ENCODE measurements around the gene HCFC1R1.

Gene HCFC1R1

DNA sequence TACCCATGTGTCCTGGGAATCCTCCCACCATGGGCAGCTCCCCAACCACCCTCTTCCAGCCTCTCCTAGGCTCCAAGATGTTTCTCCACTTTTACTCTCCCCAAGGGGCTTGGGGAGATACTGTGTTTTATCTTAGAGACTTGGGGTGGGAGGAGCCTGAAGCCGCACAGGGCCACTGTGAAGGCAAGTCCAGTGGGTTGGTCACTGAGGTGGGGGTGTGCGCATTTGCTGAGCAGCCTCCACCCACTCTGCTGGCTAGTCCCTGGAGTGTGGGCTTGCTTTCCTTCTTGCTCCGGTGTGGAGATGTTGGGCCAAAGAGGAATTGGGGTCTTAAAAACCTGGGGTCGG is 15.1 kb downstream of the HCFC1R1 start:
- peak overlapping the region; percentile 37 for H3K4me3 Mint-ChIP-seq
- no peak overlapping the region for H3K27ac Mint-ChIP-seq
- peaks cover 23% of the 10 kb centered on the region for H3K4me1 Mint-ChIP-seq (ENCODE audit: low read depth)
- no peaks in the 10 kb centered on the region for H3K9me3 Mint-ChIP-seq
- H3K27me3 Mint-ChIP-seq (ENCODE audit: low read depth): peaks cover 15% of the 10 kb centered on the region
- H3K36me3 Mint-ChIP-seq (ENCODE audit: low read depth): no peaks in the 10 kb centered on the region

DNA sequence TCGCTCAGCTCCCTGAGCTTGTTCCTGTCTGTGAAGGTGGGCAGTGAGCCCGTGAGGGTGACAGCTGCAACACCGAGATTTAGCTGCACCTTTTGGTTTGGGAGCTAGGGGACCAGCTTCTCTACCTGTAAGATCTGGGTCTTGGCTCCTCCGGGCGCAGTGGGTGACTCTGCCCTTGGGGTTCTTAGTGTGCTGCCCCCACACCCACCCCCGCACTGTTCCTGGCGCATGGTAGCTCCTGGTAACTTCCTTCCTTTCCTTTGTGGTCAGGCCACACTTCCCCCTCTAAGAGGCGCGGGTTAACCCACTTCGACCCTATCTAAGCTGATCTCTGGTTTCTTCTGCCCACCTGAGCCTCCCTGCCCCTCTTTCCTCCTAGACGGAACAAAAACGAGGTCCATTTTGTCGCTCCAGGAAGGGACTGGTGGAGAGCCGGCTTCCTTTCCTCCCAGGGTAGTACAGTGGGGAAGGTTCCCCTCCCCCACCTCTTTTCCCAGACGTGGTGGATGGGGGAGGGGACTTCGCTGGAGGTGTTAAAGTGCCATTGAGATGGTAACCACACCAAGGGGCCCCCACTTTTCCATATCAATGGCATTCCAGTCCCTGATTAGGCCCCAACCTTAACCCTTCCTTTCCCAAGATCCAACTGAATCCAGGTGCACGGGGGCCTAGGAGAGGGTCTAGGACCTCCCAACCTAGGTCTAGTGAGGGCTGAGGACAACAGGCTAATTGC is 15.6 kb downstream of the HCFC1R1 start:
- Mint-ChIP-seq H3K4me1 (ENCODE audit: low read depth) (peaks cover 23% of the 10 kb centered on the region), H3K36me3 (ENCODE audit: low read depth) (no peaks in the 10 kb centered on the region), H3K27ac (peak overlapping the region; percentile 36), H3K9me3 (no peaks in the 10 kb centered on the region), H3K4me3 (peak overlapping the region; percentile 37), H3K27me3 (ENCODE audit: low read depth) (peaks cover 15% of the 10 kb centered on the region)

DNA sequence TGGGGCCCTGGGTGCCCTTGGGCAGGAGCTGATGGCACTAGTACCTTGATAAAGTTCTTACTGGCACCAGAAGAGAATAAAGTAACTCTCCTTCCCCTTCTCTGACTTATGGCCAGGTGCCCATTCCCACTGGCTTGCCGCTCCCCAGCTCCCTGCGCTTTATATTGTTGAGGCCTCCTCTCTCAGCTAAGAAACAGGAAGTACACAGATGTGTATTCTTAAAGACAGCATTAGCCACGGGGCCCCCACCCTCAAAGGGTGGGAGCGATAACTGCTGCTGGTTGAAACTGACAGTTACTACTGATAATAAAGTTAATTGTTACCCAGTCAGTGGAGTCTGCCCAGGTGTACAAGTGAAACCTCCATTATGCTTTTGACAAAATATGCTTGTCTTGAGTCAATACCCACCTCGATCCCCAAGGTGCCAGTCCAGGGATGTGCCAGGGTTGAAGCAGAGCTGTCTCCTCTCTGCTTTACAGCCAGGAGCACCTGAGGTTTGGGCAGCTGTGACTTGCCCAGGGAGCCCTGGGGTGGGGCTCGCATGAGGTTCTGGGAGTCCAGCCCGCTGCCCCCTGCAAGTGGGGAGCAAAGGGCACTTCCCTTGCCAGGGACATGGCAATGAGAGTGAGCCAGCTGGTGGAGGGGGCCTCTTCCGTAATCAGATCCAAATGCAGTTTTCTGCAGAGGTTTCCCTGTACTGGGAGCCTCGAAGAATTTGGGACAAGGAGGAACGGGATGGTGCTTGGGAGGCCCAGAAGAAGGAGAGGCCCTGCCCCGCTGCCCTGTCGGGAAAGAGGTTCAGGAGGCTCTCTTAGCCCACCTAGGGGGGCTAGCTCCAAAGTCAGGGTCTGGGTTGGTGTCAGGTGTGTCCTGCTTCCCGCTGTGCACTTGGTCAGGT is 16.4 kb downstream of the HCFC1R1 start:
- Mint-ChIP-seq H3K4me1 (ENCODE audit: low read depth) (peaks cover 24% of the 10 kb centered on the region), H3K36me3 (ENCODE audit: low read depth) (no peaks in the 10 kb centered on the region), H3K27ac (no peak overlapping the region), H3K4me3 (peak overlapping the region; percentile 2), H3K27me3 (ENCODE audit: low read depth) (peaks cover 15% of the 10 kb centered on the region), H3K9me3 (no peaks in the 10 kb centered on the region)

DNA sequence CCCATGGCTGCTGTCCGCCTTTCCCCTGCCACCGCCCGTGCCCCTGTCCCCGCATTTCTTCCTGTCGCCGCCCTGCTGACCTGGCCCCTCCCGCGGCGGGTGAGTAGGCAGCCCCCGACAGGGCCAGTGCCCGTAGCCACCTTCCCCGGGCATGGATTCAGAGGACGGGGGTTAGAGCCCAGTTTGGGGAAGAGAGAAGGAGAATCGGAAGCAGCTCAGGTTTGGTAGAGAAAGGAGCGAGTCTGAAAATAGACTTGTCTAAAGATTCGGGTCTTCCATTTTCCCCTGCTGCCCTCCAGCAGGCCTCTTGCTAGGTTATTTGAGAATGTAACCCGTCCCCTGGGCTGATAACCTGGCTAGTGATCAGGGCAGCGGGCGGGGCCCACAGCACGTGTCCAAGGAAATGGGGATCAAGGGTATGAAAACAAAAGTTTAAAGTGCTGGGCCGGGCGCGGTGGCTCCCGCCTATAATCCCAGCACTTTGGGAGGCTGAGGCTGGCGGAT is 18.9 kb downstream of the HCFC1R1 start:
- Mint-ChIP-seq H3K4me3 (peak overlapping the region; percentile 73), H3K27ac (no peak overlapping the region), H3K4me1 (ENCODE audit: low read depth) (peaks cover 24% of the 10 kb centered on the region)

DNA sequence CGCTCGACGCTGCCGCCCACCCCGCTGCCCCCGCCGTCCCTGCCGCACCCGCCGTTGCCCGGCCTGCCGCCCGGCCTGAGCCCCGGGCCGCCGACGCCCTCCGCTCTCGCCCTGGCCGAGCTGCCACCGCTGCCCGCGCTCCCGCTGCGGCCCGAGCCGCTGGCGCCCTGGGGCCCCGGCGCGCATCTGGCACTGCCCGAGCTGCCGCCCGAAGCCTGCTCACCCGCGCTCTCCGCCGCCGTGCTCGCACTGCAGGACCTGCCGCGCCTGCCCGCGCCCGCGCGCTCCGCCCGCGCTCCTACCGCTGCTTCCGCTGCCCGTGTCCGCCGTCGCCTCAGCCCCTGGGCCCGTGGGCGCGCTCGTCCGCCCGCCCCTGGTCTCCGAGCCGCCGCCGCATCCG is 19.4 kb downstream of the HCFC1R1 start:
- Mint-ChIP-seq H3K36me3 (ENCODE audit: low read depth) (no peaks in the 10 kb centered on the region), H3K27me3 (ENCODE audit: low read depth) (peaks cover 11% of the 10 kb centered on the region), H3K9me3 (no peaks in the 10 kb centered on the region), H3K4me3 (no peak overlapping the region), H3K27ac (no peak overlapping the region), H3K4me1 (ENCODE audit: low read depth) (peaks cover 24% of the 10 kb centered on the region)

More for the DNA sequence above, 18.9 kb downstream of the HCFC1R1 start:
- Mint-ChIP-seq H3K36me3 (ENCODE audit: low read depth) (no peaks in the 10 kb centered on the region), H3K9me3 (no peaks in the 10 kb centered on the region), H3K27me3 (ENCODE audit: low read depth) (peaks cover 11% of the 10 kb centered on the region)

DNA sequence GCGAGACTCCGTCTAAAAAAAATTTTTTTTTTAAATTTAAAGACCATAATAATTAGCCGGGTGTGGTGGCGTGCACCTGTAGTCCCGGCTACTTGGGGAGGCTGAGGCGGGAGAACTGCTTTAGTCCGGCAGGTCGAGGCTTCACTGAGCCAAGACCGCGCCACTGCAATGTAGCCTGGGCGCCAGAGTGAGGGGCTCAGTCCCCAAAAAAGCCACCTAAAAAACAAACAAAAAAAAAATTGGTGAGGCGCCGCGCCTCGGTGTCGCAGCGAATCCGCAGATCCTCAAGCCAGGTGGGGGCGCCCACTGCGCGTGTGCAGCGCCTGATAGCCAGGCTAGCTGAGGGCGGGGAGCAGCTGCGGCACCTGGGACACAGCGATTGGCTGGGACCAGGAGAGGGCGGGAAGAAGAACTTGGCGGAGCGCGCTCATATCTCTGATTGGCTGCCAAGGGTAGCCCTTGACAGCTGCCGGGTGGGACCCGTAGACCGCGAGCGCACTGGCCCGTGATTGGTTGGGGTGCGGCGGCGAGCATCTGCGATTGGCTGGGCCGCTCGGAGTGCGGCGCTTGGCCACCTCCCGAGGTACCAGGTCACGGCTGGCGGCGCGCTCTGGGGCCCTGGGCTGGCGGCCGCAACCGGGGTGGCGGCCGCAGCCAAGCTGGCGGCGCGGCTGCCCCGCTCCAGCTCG is 20.0 kb downstream of the HCFC1R1 start:
- Mint-ChIP-seq H3K4me1 (ENCODE audit: low read depth) (peaks cover 23% of the 10 kb centered on the region), H3K36me3 (ENCODE audit: low read depth) (no peaks in the 10 kb centered on the region), H3K9me3 (no peaks in the 10 kb centered on the region), H3K27ac (peak overlapping the region; percentile 57), H3K27me3 (ENCODE audit: low read depth) (peaks cover 14% of the 10 kb centered on the region), H3K4me3 (peak overlapping the region; percentile 72)

DNA sequence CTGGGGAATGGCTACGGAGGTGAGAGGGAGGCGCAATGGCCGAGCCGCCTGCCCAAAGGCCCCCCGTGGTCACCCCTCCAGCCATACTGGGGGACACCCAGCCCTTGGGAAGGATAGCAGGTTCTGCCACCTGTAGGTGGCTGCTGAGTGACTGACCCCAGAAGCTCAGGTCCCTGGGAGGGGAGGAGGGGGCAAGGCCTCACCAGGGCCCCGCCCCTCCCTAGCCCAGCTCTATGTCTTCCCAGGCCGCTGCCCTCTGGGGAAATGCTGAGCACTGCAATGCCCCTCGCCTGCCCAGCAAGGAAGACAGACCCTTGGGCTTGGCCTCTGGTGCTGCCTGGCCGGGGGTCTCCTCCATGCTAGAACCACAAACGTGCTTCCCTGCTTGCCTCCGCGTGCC is 22.4 kb downstream of the HCFC1R1 start:
- Mint-ChIP-seq H3K4me1 (ENCODE audit: low read depth) (peaks cover 4% of the 10 kb centered on the region), H3K4me3 (no peak overlapping the region), H3K27ac (no peak overlapping the region), H3K27me3 (ENCODE audit: low read depth) (peaks cover 7% of the 10 kb centered on the region), H3K36me3 (ENCODE audit: low read depth) (no peaks in the 10 kb centered on the region), H3K9me3 (no peaks in the 10 kb centered on the region)

DNA sequence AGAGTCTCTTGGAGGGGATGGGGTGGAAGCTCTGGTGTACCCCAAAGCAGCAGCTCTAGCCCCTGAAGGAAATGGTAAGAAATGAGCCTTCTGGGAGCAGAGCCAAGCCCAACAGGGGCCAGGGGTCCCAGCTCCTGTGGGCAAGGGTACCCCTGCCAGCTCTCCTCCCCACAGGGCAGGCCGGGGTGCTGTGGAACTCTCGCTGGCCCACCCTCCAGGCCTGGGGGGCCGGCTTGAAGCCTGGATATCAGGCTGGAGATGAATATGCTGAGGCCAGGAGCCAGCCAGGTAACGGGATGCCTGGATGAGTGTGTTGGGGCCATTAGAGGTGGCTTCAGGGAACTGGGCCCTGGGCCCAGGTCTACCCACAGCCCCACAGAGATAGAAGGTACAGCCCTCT is 23.2 kb downstream of the HCFC1R1 start:
- Mint-ChIP-seq H3K4me3 (no peak overlapping the region), H3K36me3 (ENCODE audit: low read depth) (no peaks in the 10 kb centered on the region), H3K27me3 (ENCODE audit: low read depth) (peaks cover 7% of the 10 kb centered on the region), H3K27ac (no peak overlapping the region), H3K4me1 (ENCODE audit: low read depth) (peaks cover 4% of the 10 kb centered on the region), H3K9me3 (no peaks in the 10 kb centered on the region)

DNA sequence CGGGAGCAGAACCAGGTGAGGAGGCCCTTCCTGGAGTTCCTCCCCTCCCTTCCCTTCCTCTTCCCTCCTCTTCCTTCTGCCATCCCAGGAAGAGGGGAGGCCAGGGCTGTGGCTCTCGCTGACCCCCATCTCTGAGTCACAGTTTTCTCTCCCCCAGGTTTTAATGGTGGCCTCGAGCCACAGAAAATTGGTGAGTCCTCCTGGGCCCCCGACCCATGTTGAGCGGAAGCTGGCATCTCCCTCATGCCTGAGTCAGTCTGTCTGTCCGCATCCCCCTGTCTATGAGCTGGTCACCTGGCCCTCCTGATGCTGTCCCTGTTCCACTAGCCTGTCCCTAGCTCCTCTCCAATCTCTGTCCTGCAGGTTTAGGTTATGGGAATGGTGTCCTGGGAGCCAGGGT is 23.8 kb downstream of the HCFC1R1 start:
- H3K9me3 Mint-ChIP-seq: no peaks in the 10 kb centered on the region
- peaks cover 4% of the 10 kb centered on the region for H3K4me1 Mint-ChIP-seq (ENCODE audit: low read depth)
- no peak overlapping the region for H3K4me3 Mint-ChIP-seq
- no peak overlapping the region for H3K27ac Mint-ChIP-seq
- no peaks in the 10 kb centered on the region for H3K36me3 Mint-ChIP-seq (ENCODE audit: low read depth)
- peaks cover 6% of the 10 kb centered on the region for H3K27me3 Mint-ChIP-seq (ENCODE audit: low read depth)

DNA sequence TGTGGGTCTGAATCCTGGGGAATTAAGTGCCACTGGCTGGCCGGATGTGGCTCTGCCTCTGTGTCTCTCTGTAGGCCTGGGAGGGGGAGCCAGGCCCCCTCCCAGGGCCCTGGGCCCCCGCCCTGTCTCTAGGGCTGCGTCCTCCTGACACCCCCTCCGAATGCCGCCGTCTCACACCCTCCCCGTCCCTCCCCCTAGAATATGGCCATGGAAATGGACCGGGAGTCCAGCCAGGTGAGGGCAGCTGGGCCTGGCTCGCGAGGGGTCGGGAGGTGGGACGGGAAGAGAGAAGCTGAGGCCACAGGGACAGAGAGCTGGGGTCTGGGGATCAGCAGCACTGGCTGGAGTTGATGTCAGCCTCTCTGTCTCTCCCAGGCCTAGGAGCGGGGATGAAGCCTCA is 27.4 kb downstream of the HCFC1R1 start:
- no peak overlapping the region for H3K27ac Mint-ChIP-seq

DNA sequence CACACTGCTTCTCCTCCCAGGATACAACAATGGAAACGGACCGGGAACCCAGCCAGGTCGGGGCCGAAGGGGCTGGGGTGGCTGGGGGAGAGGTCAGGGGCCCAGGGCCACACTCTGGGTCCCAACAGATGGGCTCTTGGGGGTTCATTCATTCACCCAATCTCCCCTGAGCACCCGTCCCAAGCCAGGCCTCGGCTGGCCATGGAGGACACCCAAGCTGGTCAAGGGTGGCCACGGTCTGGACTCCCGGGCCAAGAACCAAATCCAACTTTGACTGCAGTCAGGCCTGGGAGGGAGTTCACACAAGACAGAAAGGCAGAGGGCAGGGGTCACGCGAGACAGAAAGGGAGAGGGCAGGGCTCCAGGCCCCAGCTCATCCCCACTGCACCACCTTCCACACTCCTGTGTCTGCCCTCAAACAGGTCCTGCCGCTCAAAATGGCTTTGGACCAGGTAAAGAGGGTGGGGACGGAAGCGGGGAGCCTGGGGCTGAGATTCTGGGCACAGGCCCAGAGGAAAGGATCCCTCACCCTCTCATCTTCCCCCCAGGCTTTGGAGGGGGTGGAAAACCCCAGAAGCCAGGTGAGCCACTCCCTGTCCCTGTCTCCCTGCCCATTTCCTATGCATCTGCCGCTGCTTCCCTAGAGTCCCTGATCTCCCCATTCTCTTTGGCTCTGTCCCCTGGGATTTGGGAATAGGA is 31.2 kb downstream of the HCFC1R1 start:
- Mint-ChIP-seq H3K27ac (no peak overlapping the region), H3K27me3 (ENCODE audit: low read depth) (no peaks in the 10 kb centered on the region), H3K4me1 (ENCODE audit: low read depth) (no peaks in the 10 kb centered on the region), H3K4me3 (no peak overlapping the region), H3K36me3 (ENCODE audit: low read depth) (no peaks in the 10 kb centered on the region), H3K9me3 (no peaks in the 10 kb centered on the region)

More for the DNA sequence above, 27.4 kb downstream of the HCFC1R1 start:
- Mint-ChIP-seq H3K4me3 (no peak overlapping the region), H3K9me3 (no peaks in the 10 kb centered on the region), H3K36me3 (ENCODE audit: low read depth) (no peaks in the 10 kb centered on the region), H3K27me3 (ENCODE audit: low read depth) (peaks cover 3% of the 10 kb centered on the region), H3K4me1 (ENCODE audit: low read depth) (no peaks in the 10 kb centered on the region)

DNA sequence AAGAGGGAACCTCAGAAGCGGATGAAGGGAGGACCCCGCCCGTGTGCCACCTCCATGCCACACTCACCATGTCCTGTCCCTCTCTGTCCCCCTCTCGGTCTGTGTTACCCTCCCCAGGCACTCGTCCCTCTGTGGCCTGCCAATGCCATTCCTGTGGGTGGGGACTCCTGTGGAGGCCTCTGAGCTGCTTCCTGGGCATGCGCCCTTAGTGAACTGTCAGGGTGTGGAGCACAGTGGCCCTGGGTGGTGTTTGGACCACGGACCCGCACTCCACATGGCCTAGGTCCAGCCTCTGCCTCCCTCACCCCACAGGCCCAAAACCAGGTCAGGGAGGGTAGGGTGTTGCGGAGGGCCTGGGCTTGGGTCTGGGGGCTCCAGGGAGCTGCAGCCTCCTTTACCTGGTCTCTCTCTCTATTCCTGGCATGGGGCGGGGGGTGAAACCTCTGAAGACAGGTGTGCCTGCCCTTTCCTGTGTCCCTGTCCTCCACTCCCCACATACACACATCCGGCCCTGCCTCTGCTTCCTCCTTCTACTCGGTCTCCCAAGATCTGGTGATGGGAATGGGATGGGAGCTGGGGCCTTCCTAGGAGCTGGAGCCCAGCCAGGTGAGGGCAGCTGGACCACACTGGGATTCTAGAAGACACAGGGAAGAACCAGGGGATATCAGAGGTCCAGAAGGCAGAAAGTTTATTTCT is 32.0 kb downstream of the HCFC1R1 start:
- no peak overlapping the region for H3K4me3 Mint-ChIP-seq
- H3K27ac Mint-ChIP-seq: no peak overlapping the region
- no peaks in the 10 kb centered on the region for H3K27me3 Mint-ChIP-seq (ENCODE audit: low read depth)
- H3K36me3 Mint-ChIP-seq (ENCODE audit: low read depth): no peaks in the 10 kb centered on the region
- no peaks in the 10 kb centered on the region for H3K4me1 Mint-ChIP-seq (ENCODE audit: low read depth)
- H3K9me3 Mint-ChIP-seq: no peaks in the 10 kb centered on the region

DNA sequence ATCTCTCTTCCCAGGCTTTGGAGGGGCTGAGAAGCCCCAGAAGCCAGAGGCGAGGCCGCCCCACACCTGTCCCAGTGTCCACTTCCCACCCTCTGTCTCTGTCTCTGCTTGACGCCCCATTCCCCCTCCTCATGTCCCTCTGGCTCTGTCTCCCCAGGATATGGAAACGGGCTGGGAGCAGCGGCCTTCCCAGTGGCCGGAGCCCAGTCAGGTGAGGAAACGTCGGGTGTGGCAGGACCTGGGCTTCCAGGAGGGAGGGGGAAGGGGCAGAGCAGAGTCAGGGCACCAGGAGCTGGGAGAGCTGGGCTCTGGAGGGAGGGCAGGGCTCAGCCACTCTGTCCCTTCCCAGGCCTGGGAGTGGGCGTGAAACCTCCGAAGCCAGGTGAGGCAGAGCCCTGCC is 32.9 kb downstream of the HCFC1R1 start:
- H3K27ac Mint-ChIP-seq: no peak overlapping the region

More for the DNA sequence above, 32.9 kb downstream of the HCFC1R1 start:
- Mint-ChIP-seq H3K4me3 (no peak overlapping the region), H3K4me1 (ENCODE audit: low read depth) (no peaks in the 10 kb centered on the region), H3K9me3 (no peaks in the 10 kb centered on the region), H3K36me3 (ENCODE audit: low read depth) (no peaks in the 10 kb centered on the region), H3K27me3 (ENCODE audit: low read depth) (no peaks in the 10 kb centered on the region)
